ENCODE data around the gene PAIP2B. TPM values are rescaled to one million over a fixed set of nuclear protein-coding genes. Genes with fewer than 3 reads are reported as not detected.

Gene PAIP2B
- total and polyA plus RNA-seq, 2 donors, result 4.2 to 7.6 TPM

- Histone ChIP-seq H3K36me3 (ENCODE audit: insufficient read depth) (no peaks in the 10 kb centered on the region), H3K4me3 (ENCODE audit: low read depth, low read length) (no peak overlapping the region), H3K27ac (ENCODE audit: low read depth) (no peak overlapping the region), H3K4me1 (ENCODE audit: insufficient read depth) (no peaks in the 10 kb centered on the region)
- 94% methylated on average over 4 of the region's 4 CpGs for WGBS
- no peak for DNase-seq (ENCODE audit: extremely low spot score)
Measured at GRCh38 chr2:71155846-71156245, 71.1 kb downstream of the PAIP2B start.

GRCh38 chr2:71154798-71155197 is 72.1 kb downstream of the PAIP2B start:
- H3K36me3 ChIP-seq (ENCODE audit: insufficient read depth), result no peaks in the 10 kb centered on the region
- H3K4me3 ChIP-seq (ENCODE audit: low read depth, low read length), result no peak overlapping the region
- 65% methylated on average over 6 of the region's 6 CpGs for WGBS
- DNase-seq (ENCODE audit: extremely low spot score), result no peak
- no peaks in the 10 kb centered on the region for H3K4me1 ChIP-seq (ENCODE audit: insufficient read depth)
- H3K27ac ChIP-seq (ENCODE audit: low read depth), result no peak overlapping the region

DNA sequence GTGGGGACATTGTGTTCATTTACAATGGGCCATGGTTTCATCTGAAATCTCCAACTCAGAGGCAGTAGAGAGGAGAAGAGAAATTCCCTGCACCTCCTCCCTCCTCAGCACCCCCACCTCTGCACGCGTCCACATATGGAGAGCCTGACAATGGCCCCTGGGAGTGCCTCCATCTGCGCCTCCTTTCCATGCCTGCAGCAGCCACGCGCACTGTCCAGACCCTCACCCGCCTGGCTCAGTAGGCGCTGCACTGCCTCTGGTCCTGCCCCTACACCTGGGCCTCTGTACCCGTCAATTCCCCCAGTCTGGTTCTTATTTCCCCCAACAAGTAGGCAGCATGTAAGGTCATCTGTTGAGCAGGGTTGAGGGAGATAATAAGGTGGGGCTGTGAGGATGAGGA is 72.6 kb downstream of the PAIP2B start:
- WGBS, result 77% methylated on average over 8 of the region's 8 CpGs
- no peak for DNase-seq (ENCODE audit: extremely low spot score)
- Histone ChIP-seq H3K4me1 (ENCODE audit: insufficient read depth) (no peaks in the 10 kb centered on the region), H3K4me3 (ENCODE audit: low read depth, low read length) (no peak overlapping the region), H3K27ac (ENCODE audit: low read depth) (no peak overlapping the region), H3K36me3 (ENCODE audit: insufficient read depth) (peaks cover 2% of the 10 kb centered on the region)

- peaks cover 4% of the 10 kb centered on the region for H3K36me3 ChIP-seq (ENCODE audit: insufficient read depth)
- no peak overlapping the region for H3K4me3 ChIP-seq (ENCODE audit: low read depth, low read length)
- no peak for DNase-seq (ENCODE audit: extremely low spot score)
- 58% methylated on average over 11 of the region's 11 CpGs for WGBS
- H3K4me1 ChIP-seq (ENCODE audit: insufficient read depth), result no peaks in the 10 kb centered on the region
- H3K27ac ChIP-seq (ENCODE audit: low read depth), result no peak overlapping the region
Measured at GRCh38 chr2:71153585-71154224, 73.2 kb downstream of the PAIP2B start.

DNA sequence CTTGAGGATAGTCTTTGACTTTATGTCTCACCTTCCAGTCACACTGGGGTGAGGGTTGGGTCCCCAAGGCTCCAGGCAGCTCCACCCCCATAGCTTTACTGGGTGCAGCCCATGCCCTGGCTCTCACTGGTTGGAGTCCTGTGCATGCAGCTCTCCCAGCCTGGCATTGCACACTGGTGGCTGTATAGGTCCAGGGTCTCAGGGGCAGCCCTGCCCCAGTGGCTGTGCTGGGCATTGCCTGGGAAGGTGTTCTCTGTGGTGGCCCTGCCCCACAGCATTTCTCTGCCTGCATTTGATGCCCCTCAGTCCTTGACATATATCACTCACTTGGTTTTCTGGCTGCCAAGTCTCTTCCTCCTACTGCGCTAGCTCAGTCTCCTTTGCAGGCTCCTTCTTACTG is 75.3 kb downstream of the PAIP2B start:
- no peaks in the 10 kb centered on the region for H3K4me1 ChIP-seq (ENCODE audit: insufficient read depth)
- no peak overlapping the region for H3K27ac ChIP-seq (ENCODE audit: low read depth)
- WGBS, result 53% methylated on average over 1 of the region's 1 CpG
- H3K36me3 ChIP-seq (ENCODE audit: insufficient read depth), result peaks cover 4% of the 10 kb centered on the region
- no peak for DNase-seq (ENCODE audit: extremely low spot score)
- no peak overlapping the region for H3K4me3 ChIP-seq (ENCODE audit: low read depth, low read length)

DNA sequence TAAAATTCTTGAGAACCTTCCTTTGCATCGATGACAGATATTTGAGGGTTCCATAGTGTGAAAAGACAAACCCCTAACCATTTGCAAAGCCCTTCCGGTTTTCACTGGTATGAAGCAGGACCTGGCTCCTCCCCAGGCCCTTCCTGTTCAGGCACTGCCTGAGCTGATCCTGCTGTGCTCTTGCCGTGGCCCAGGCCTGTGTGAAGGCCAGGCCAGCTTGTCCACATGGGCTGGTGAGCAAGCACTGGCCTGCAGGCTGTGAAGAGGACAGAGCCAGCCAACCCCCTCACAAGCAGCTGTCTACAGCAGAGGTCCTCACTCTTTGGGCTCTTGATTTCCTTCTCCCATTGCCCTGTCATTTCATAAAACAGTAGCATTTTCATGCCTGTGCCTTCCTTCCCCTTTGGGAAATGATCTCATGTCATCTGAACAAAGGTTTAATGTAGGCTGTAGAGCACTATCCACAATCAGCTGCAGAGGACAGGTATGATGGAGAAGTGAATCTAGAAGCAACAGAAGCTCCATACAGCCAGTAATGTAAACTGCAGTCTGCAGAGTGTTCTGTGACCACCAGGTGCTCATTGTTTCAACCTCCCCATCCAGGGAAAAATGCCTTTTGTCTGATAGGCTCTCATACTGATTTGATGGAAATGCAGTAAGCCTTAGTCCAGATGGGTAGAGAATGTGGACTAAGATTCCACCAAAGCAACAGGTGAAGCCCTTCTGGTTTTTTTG is 76.7 kb downstream of the PAIP2B start:
- WGBS, result 52% methylated on average over 3 of the region's 3 CpGs
- no peak overlapping the region for H3K27ac ChIP-seq (ENCODE audit: low read depth)
- H3K4me1 ChIP-seq (ENCODE audit: insufficient read depth), result no peaks in the 10 kb centered on the region
- DNase-seq (ENCODE audit: extremely low spot score), result no peak
- H3K4me3 ChIP-seq (ENCODE audit: low read depth, low read length), result no peak overlapping the region
- peaks cover 4% of the 10 kb centered on the region for H3K36me3 ChIP-seq (ENCODE audit: insufficient read depth)

GRCh38 chr2:71148506-71149063 is 78.3 kb downstream of the PAIP2B start:
- 92% methylated on average over 2 of the region's 2 CpGs for WGBS

DNA sequence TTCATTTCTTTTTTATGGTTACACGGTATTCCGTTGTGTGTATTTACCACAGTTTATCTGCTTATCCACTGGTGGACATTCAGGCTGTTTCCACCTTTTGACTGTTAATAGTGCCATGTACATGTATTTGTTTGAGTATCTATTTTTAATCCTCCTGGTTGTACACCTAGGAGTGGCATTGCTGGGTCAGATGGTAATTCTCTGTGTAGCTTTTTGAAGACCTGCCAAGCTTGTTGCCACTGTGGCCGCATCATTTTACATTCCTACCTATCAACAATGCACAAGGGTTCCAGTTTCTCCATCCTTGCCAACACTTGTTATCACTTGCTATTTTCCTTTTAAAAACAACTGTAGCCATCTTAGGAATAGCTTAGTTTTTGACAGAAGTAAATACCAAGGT is 83.1 kb downstream of the PAIP2B start:
- Histone ChIP-seq H3K4me1 (ENCODE audit: insufficient read depth) (no peaks in the 10 kb centered on the region), H3K4me3 (ENCODE audit: low read depth, low read length) (no peak overlapping the region)

More at GRCh38 chr2:71148506-71149063, 78.3 kb downstream of the PAIP2B start:
- no peak for DNase-seq (ENCODE audit: extremely low spot score)
- Histone ChIP-seq H3K4me3 (ENCODE audit: low read depth, low read length) (no peak overlapping the region), H3K36me3 (ENCODE audit: insufficient read depth) (peaks cover 7% of the 10 kb centered on the region), H3K4me1 (ENCODE audit: insufficient read depth) (no peaks in the 10 kb centered on the region), H3K27ac (ENCODE audit: low read depth) (no peak overlapping the region)

GRCh38 chr2:71136174-71136573 is 90.7 kb downstream of the PAIP2B start:
- Histone ChIP-seq H3K4me3 (ENCODE audit: low read depth, low read length) (no peak overlapping the region), H3K27ac (ENCODE audit: low read depth) (no peak overlapping the region), H3K36me3 (ENCODE audit: insufficient read depth) (peaks cover 2% of the 10 kb centered on the region), H3K4me1 (ENCODE audit: insufficient read depth) (no peaks in the 10 kb centered on the region)
- DNase-seq (ENCODE audit: extremely low spot score), result no peak
- 91% methylated on average over 3 of the region's 3 CpGs for WGBS

More for the DNA sequence above, 83.1 kb downstream of the PAIP2B start:
- no peak for DNase-seq (ENCODE audit: extremely low spot score)
- WGBS, result 91% methylated on average over 3 of the region's 3 CpGs
- peaks cover 8% of the 10 kb centered on the region for H3K36me3 ChIP-seq (ENCODE audit: insufficient read depth)
- no peak overlapping the region for H3K27ac ChIP-seq (ENCODE audit: low read depth)

GRCh38 chr2:71133603-71134002 is 93.3 kb downstream of the PAIP2B start:
- Histone ChIP-seq H3K27ac (ENCODE audit: low read depth) (no peak overlapping the region), H3K4me3 (ENCODE audit: low read depth, low read length) (no peak overlapping the region), H3K4me1 (ENCODE audit: insufficient read depth) (no peaks in the 10 kb centered on the region), H3K36me3 (ENCODE audit: insufficient read depth) (no peaks in the 10 kb centered on the region)
- DNase-seq (ENCODE audit: extremely low spot score), result no peak

Small RNAs within 50 kb of the gene (small RNA-seq; reads per million reads assigned to genes)
- not detected for gene AC007881.1

Other genes with a start within 250 kb of the PAIP2B start
- gene ANKRD53, start 248.5 kb downstream of the PAIP2B start, total RNA-seq, result 1.8 TPM
- 2.9 TPM for gene ANKRD53, start 248.5 kb downstream of the PAIP2B start, polyA plus RNA-seq
- gene TEX261, start 232.2 kb downstream of the PAIP2B start, total RNA-seq, result 25.0 TPM
- 44.4 TPM for gene TEX261, start 232.2 kb downstream of the PAIP2B start, polyA plus RNA-seq
- gene NAGK, start 158.5 kb downstream of the PAIP2B start, total RNA-seq, result 41.8 TPM
- 93.8 TPM for gene NAGK, start 158.5 kb downstream of the PAIP2B start, polyA plus RNA-seq
- 56.2 TPM for gene MCEE, start 96.9 kb downstream of the PAIP2B start, total RNA-seq
- gene MCEE, start 96.9 kb downstream of the PAIP2B start, polyA plus RNA-seq, result 20.9 TPM
- 24.3 TPM for gene MPHOSPH10, start 96.5 kb downstream of the PAIP2B start, total RNA-seq
- gene MPHOSPH10, start 96.5 kb downstream of the PAIP2B start, polyA plus RNA-seq, result 21.3 TPM
- 492 TPM for gene ZNF638, start 104.7 kb upstream of the PAIP2B start, total RNA-seq
- gene ZNF638, start 104.7 kb upstream of the PAIP2B start, polyA plus RNA-seq, result 69.3 TPM
- 19.0 TPM for gene DYSF, start 226.5 kb upstream of the PAIP2B start, total RNA-seq
- 22.9 TPM for gene DYSF, start 226.5 kb upstream of the PAIP2B start, polyA plus RNA-seq